Prostate gland (tissue), 2 donors: ENCODE results near the gene CTBS. TPM values are rescaled to one million over a fixed set of nuclear protein-coding genes. Genes with fewer than 3 reads are reported as not detected.
"Not testable (repeated sequence)": the region's sequence is repeated elsewhere in the genome, so short reads cannot be mapped to it uniquely, and the experiment has no call there.

Source experiments
- DNase-seq: peaks from one replicate; pipeline ENCODE4 v3.0.0-alpha.2; 2019; ENCODE audit warnings: low spot score
- H3K27ac ChIP-seq, 2 donors: fragments of 200-600 bp; sonication (generic); 2 replicates each; pipeline ENCODE4 v1.5.1; 2017 to 2019
- H3K27me3 ChIP-seq: fragments of 200-600 bp; sonication (generic); replicated peaks from 2 replicates; pipeline ENCODE4 v1.5.1; 2019; ENCODE audit not compliant: insufficient read depth
- H3K36me3 ChIP-seq, 2 donors: fragments of 200-600 bp; sonication (generic); 1 replicate in 1 of 2; 2 replicates in 1 of 2; pipeline versions ENCODE4 v1.5.1 to v1.8.1; 2017 to 2019
- H3K4me1 ChIP-seq: fragments of 200-600 bp; sonication (generic); replicated peaks from 2 replicates; pipeline ENCODE4 v1.5.1; 2019
- H3K4me3 ChIP-seq, 2 donors: fragments of 200-600 bp; sonication (generic); 2 replicates each; pipeline ENCODE4 v1.5.1; 2017 to 2019
- H3K9me3 ChIP-seq: fragments of 200-600 bp; sonication (generic); 2 replicates; pipeline ENCODE4 v1.5.1; 2017
- POLR2A ChIP-seq: fragments of 450-650 bp; IDR thresholded peaks from one replicate; pipeline ENCODE4 v1.6.1; 2016; ENCODE audit warnings: antibody characterized with exemption, mild to moderate bottlenecking
- POLR2AphosphoS5 ChIP-seq: sonication (generic); formaldehyde crosslinking; IDR thresholded peaks from one replicate; pipeline ENCODE4 v1.6.1; 2017; ENCODE audit warnings: antibody characterized with exemption
- WGBS: methylation state at CpG from one replicate; pipeline ENCODE4 v1.1.5; 2018; 5-methylcytosine and 5-hydroxymethylcytosine counted together
- intact Hi-C: fragments of 100-400 bp; cut with DNase I; formaldehyde crosslinking; loops from one replicate; pipeline ENCODE4 v1.14.2; 2022
- total RNA-seq, 2 donors: library from RNA; depleted of rRNA; stranded (reverse); fragments of >200 nt; gene quantifications; one replicate each; pipeline ENCODE4 v1.1.0, GENCODE V29; 2016
- TF ChIP-seq, protein P1 (sequence below), 4 experiments: fragments of 200-600 bp in 2 of 4; fragments of 450-650 bp in 2 of 4; sonication (generic) in 2 of 4; IDR thresholded peaks; 1 replicate in 3 of 4; 2 replicates in 1 of 4; pipeline ENCODE4 v1.5.1; 2016 to 2019; ENCODE audit warnings: antibody characterized with exemption in 4 of 4, mild to moderate bottlenecking in 2 of 4, moderate library complexity in 2 of 4

CTBS gene
- total RNA-seq, 2 donors from 2014 or later: 15.1 to 45.5 TPM

DNA sequence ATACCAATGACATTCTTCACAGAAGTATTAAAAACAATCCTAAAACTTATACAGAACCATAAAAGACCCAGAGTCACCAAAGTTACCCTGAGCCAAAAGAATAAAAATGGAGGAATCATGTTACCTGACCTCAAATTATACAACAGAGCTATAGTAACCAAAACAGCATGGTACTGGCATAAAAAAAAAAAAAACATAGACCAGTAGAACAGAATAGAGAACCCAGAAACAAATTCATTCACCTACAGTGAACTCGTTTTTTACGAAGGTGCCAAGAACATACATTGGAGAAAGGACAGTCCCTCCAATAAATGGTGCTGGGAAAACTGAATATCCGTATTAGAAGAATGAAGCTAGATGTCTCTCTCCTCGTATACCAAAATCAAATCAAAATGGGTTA is 65.2 kb downstream of the CTBS start:
- Histone ChIP-seq H3K27me3 (no peaks in the 10 kb centered on the region), H3K4me1 (peaks cover 2% of the 10 kb centered on the region), H3K36me3 (no peaks in the 10 kb centered on the region), H3K27ac (no peak overlapping the region), H3K9me3 (no peaks in the 10 kb centered on the region), H3K4me3 (no peak overlapping the region)
- 92% methylated on average over 4 of the region's 4 CpGs for WGBS
- intact Hi-C loops: loop anchor here (5.0 kb wide), 1 partner anchor 63 kb away; the partner anchor contains the start of gene CTBS
- TF ChIP-seq, protein P1, sequence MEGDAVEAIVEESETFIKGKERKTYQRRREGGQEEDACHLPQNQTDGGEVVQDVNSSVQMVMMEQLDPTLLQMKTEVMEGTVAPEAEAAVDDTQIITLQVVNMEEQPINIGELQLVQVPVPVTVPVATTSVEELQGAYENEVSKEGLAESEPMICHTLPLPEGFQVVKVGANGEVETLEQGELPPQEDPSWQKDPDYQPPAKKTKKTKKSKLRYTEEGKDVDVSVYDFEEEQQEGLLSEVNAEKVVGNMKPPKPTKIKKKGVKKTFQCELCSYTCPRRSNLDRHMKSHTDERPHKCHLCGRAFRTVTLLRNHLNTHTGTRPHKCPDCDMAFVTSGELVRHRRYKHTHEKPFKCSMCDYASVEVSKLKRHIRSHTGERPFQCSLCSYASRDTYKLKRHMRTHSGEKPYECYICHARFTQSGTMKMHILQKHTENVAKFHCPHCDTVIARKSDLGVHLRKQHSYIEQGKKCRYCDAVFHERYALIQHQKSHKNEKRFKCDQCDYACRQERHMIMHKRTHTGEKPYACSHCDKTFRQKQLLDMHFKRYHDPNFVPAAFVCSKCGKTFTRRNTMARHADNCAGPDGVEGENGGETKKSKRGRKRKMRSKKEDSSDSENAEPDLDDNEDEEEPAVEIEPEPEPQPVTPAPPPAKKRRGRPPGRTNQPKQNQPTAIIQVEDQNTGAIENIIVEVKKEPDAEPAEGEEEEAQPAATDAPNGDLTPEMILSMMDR (IDR thresholded peaks at IDR 0.05): no peak
- TF ChIP-seq POLR2AphosphoS5 (no peak), POLR2A (no peak)
- DNase-seq: no peak

DNA sequence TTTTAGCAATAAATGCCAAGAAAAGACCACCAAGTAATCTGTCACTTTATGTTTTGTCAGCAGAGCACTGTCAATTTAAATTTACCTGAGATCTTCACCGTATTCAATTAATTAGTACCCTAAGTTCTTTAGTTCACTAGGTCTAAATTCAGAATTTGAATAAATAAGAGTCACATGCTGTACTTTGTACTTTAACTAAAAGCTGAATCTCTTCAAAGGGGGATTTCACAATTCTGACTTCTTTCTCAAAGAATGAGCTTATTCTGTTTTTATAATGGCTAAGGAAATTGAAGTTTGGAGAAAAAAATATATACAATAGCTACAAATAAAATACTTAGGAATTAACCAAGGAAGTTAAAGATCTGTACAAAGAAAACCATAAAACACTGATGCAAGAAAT is 65.7 kb downstream of the CTBS start:
- TF ChIP-seq, protein P1 (IDR thresholded peaks at IDR 0.05): no peak
- TF ChIP-seq POLR2A (no peak), POLR2AphosphoS5 (no peak)
- peaks cover 2% of the 10 kb centered on the region for H3K4me1 ChIP-seq
- H3K9me3 ChIP-seq: no peaks in the 10 kb centered on the region
- 94% methylated on average over 1 of the region's 1 CpG for whole genome bisulfite sequencing
- no peak overlapping the region for H3K27ac ChIP-seq
- intact Hi-C loops: loop anchor here (5.0 kb wide), 1 partner anchor 64 kb away; the partner anchor contains the start of gene CTBS
- H3K27me3 ChIP-seq: no peaks in the 10 kb centered on the region
- no peak for DNase-seq
- no peak overlapping the region for H3K4me3 ChIP-seq
- H3K36me3 ChIP-seq: no peaks in the 10 kb centered on the region

DNA sequence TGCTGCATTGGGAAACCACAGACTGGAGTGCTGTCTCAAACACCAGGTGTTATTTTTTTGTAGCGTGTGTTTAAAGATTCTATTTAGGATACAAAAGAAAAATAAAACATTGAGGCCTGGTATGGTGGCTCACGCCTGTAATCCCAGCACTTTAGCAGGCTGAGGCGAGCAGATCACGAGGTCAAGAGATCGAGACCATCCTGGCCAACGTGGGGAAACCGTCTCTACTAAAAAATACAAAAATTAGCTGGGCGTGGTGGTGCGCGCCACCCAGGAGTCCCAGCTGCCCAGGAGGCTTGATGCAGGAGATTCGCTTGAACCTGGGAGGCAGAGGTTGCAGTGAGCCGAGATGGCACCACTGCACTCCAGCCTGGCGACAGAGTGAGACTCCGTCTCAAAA is 66.4 kb downstream of the CTBS start:
- not testable (repeated sequence) for H3K27ac ChIP-seq, H3K36me3 ChIP-seq, H3K4me3 ChIP-seq, H3K4me1 ChIP-seq, H3K27me3 ChIP-seq, DNase-seq, H3K9me3 ChIP-seq
- WGBS: 90% methylated on average over 14 of the region's 14 CpGs
- intact Hi-C loops: loop anchor here (5.0 kb wide), 1 partner anchor 64 kb away; the partner anchor contains the start of gene CTBS

DNA sequence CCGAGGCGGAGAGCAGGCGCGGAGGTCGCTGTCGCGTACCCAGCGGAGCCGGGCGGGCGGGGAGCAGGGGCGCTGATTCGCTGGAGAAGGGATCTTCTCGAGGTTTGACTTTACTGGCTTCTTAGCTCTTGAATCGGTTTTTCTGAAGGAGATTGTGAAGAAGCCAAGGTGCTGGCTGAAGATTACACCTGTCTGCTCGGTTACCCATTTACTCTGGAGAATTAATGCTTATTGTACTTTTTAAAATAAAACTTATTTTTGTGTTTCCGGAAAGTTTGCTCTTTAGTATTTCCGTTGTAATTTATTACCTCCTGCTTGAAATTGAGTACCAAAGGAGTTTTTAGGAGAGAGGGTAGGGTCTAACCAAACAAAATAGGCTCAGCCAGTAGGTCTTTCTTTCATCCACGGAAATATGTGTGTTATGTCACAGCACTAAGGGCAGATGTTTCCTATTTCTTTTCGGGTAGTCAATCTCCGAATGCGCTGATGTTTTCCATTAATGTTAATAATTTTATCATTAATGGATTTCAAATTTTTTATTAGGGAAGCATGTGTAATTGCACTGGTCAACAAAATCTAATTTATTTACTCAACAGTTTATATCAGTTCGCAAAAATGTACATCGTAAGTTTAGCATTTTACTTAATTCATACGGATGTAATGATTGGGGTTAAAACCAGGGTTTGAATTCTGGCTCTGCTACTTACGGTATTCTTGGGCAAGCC is 67.3 kb downstream of the CTBS start:
- Histone ChIP-seq H3K4me3 (peak overlapping the region; percentile 59 to 83), H3K27ac (peak overlapping the region; percentile 95 to 96), H3K36me3 (no peaks in the 10 kb centered on the region), H3K4me1 (peaks cover 2% of the 10 kb centered on the region), H3K27me3 (no peaks in the 10 kb centered on the region), H3K9me3 (no peaks in the 10 kb centered on the region)
- DNase-seq: no peak
- intact Hi-C loops: loop anchor here (5.0 kb wide), 1 partner anchor 65 kb away; the partner anchor contains the start of gene CTBS
- 14% methylated on average over 26 of the region's 26 CpGs for WGBS
- TF ChIP-seq, protein P1 (IDR thresholded peaks at IDR 0.05): no peak
- no peak for TF ChIP-seq POLR2AphosphoS5
- no peak for TF ChIP-seq POLR2A

DNA sequence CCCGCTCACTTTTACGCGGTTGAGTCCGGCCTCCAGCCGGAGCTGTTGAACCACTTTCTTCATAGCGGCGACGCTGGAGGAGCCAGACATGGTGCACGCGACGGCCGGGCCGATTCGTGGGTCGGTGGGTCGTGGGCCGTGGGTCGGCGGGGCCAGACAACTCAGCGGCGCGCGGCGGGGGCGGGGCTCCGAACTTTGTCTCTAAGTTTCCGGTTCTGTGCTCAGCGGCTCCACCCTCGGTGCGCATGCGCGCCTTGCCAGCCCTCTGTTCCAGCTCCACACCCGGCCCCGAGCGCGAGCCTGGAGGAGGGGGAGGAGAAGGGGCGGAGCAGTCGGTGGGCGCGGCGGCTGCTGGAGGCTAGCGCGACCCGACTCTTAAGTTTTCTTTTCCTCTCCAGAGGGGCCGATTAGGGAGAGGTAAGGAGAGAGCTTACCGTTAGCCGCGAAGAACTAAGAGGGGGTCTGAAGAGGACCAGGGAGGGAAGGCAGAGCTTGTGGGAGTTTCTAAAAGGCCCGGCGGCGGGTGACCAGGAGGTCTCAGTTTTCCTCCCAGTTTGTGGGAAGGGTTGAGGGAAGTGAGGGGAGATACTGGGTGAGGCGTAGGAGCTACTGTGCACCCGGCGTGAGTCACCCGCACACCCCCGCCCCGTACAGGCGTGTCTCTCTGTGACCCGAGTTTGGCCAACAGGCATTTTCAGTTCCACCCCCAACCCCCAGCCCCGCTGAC is 68.1 kb downstream of the CTBS start, which contains the start of the genes GNG5 and SPATA1:
Gene GNG5, minus strand, starts transcription at position 580 of the 727 bp plus-strand sequence. Its CDS starts 490 bp downstream, at position 90.
Gene SPATA1, plus strand, starts transcription at position 385 of the 727 bp plus-strand sequence. CDS start 9,974 bp downstream, outside the sequence.
- TF ChIP-seq POLR2AphosphoS5 (peak; percentile 91), POLR2A (peak; percentile 79)
- TF ChIP-seq, protein P1 (IDR thresholded peaks at IDR 0.05): peak in 1 of 4 experiments; percentile 10
- Histone ChIP-seq H3K4me3 (peak within 1 kb of the TSS; percentile 59 to 83), H3K27me3 (no peaks in the 10 kb centered on the region), H3K9me3 (no peaks in the 10 kb centered on the region), H3K27ac (peak within 1 kb of the TSS; percentile 95 to 96), H3K36me3 (no peaks in the 10 kb centered on the region), H3K4me1 (peaks cover 2% of the 10 kb centered on the region)
- DNase-seq: peak; percentile 98
- under 1% methylated on average over 34 of the region's 60 CpGs for WGBS
- intact Hi-C loops: loop anchor here (5.0 kb wide), 1 partner anchor 66 kb away; the partner anchor contains the start of gene CTBS
